ENCODE measurements around the gene GJC2.

DNA sequence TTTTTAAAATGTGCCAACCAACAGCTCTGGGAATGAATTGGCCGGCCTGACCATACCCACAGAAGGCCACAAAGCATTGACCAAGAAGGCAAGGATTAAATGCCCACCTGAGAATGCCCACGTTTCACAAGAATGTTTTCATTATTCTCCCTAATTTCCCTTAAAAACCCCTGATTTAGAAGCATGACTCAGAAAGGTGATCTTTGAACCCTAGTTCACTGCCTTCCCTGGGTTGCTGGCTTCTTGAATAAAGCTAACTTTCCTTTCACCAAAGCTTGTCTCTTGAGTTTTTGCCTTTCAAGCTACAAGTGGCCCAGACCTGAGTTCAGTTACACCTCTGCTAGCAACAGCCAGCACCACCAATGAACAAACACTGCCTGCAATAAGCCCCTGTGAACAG lies 26.2 kb upstream of the GJC2 start:
- TF ChIP-seq POLR2A (IDR thresholded peaks at IDR 0.05; ENCODE audit: low read depth, low read length) (no peak), POLR2AphosphoS5 (IDR thresholded peaks at IDR 0.05; ENCODE audit: low read depth, low read length) (no peak), TAF1 (IDR thresholded peaks at IDR 0.05; ENCODE audit: borderline replicate concordance, low read depth, low read length) (no peak)
